Fibroblast of villous mesenchyme (primary cell): ENCODE results near the gene CDK10. TPM values are rescaled to one million over a fixed set of nuclear protein-coding genes. Genes with fewer than 3 reads are reported as not detected.
"Not testable (repeated sequence)": the region's sequence is repeated elsewhere in the genome, so short reads cannot be mapped to it uniquely, and the experiment has no call there.

Experiments used
- DNase-seq: peaks from one replicate; pipeline ENCODE4 v3.0.0-alpha.2; 2010; ENCODE audit warnings: low read depth
- H3K4me3 ChIP-seq: 2 replicates; pipeline ENCODE4 v1.5.1; 2011; ENCODE audit warnings: low read depth, mild to moderate bottlenecking, low read length
- CTCF ChIP-seq: IDR thresholded peaks from 2 replicates; pipeline ENCODE4 v1.5.1; 2012; ENCODE audit warnings: low read depth, mild to moderate bottlenecking, low read length; ENCODE audit not compliant: insufficient read depth
- total RNA-seq: library from RNA; depleted of rRNA; stranded (reverse); fragments of >200 nt; gene quantifications from 2 replicates; pipeline ENCODE4 v1.2.3, GENCODE V29; 2012

The CDK10 gene
- total RNA-seq, 1 donor = 51.0 TPM

GRCh38 chr16:89691231-89691985 is 4.9 kb downstream of the CDK10 start:
- H3K4me3 ChIP-seq = no peak overlapping the region
- DNase-seq = no peak
- no peak for TF ChIP-seq CTCF

DNA sequence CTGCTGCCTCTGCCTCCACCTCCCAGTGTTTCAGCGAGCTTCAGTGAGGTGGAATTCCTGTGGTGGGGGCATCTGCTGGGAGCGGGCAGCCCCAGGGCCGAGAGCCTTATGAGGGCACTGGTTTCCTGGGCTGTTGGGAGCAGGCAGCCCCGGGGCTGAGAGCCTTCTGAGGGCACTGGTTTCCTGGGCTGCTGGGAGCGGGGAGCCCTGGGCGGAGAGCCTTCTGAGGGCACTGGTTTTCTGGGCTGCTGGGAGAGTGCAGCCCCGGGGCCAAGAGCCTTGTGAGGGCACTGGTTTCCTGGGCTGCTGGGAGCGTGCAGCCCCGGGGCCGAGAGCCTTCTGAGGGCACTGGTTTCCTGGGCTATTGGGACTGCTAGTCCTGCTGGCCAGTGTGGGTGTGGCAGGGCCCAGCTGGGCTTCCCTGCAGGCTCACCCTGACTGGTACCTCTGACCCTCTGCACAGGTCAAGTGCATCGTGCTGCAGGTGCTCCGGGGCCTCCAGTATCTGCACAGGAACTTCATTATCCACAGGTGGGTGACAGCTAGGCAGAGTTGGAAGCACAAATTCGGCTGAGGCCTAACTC is 5.6 kb downstream of the CDK10 start:
- no peak for DNase-seq
- no peak for TF ChIP-seq CTCF
- H3K4me3 ChIP-seq = no peak overlapping the region

- no peak overlapping the region for H3K4me3 ChIP-seq
- DNase-seq = no peak
- TF ChIP-seq CTCF = no peak
Observed at GRCh38 chr16:89693289-89693731, 6.8 kb downstream of the CDK10 start.

DNA sequence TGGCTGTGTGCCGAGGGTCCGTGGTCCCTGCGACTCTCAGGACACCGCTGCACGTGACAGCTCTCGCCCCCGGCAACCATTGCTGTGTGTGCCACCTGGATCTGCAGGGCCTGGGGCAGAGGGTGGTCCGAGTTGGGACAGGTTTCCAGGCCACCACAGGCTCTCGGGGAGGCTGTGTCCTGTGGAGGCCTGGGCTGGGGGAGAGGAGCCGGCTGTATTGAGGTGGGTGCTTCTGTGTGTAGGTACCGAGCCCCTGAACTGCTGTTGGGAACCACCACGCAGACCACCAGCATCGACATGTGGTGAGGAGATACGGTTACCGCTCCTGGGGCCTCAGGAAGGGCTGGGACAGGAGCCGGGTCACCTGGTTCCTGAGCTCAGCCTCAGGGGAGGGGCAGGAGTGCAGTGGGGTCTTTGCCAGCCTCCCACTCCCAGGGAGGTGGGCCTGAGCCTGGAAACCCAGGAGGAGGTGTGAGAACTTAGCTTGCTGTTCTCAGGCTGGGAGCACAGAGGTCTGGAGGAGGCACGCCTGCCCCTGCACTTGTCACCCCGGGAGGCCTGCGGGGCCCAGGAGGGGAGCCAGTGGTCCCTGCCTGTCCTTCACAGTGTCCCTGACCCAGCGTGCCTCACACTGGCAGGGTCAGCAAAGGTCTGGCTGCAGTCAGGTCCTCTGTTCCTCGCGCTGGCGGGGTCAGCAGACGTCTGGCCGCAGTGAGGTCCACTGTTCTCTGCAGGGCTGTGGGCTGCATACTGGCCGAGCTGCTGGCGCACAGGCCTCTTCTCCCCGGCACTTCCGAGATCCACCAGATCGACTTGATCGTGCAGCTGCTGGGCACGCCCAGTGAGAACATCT is 7.7 kb downstream of the CDK10 start:
- TF ChIP-seq CTCF = no peak
- no peak overlapping the region for H3K4me3 ChIP-seq
- no peak for DNase-seq

GRCh38 chr16:89694784-89695085 is 8.2 kb downstream of the CDK10 start:
- DNase-seq, H3K4me3 ChIP-seq: not testable (repeated sequence)

GRCh38 chr16:89695086-89695874 is 8.8 kb downstream of the CDK10 start:
- no peak for DNase-seq
- TF ChIP-seq CTCF = no peak
- no peak overlapping the region for H3K4me3 ChIP-seq
